Adrenal gland (tissue), 12 donors: Measurements from ENCODE around the gene ERRFI1. TPM values are rescaled to one million over a fixed set of nuclear protein-coding genes. Genes with fewer than 3 reads are reported as not detected.
A peak's percentile ranks its signal among the peaks of the same experiment; 100 is the strongest.

ENCODE experiments used
- DNase-seq, 7 donors: peaks; one replicate each; pipeline ENCODE4 v3.0.0-alpha.2; 2019 to 2020
- H3K27ac ChIP-seq, 5 donors: fragments of 200-600 bp; sonication (generic) in 4 of 5; 1 replicate in 3 of 5; 2 replicates in 2 of 5; pipeline versions ENCODE4 v1.5.1 to v1.8.0; 2016 to 2020; ENCODE audit warnings: mild to moderate bottlenecking in 1 of 5
- H3K27me3 ChIP-seq: fragments of 200-600 bp; 2 replicates; pipeline ENCODE4 v1.8.0; 2021
- H3K36me3 ChIP-seq, 2 donors: fragments of 200-600 bp; replicated peaks in 1 of 2; 1 replicate in 1 of 2; 2 replicates in 1 of 2; pipeline versions ENCODE4 v1.5.1 to v1.8.0; 2018 to 2022
- H3K4me1 ChIP-seq, 2 donors: fragments of 200-600 bp; replicated peaks in 1 of 2; 1 replicate in 1 of 2; 2 replicates in 1 of 2; pipeline versions ENCODE4 v1.5.1 to v1.8.0; 2018 to 2021
- H3K4me3 ChIP-seq, 4 donors: fragments of 200-600 bp; sonication (generic) in 3 of 4; one replicate each; pipeline ENCODE4 v1.5.1; 2016 to 2018
- H3K9me3 ChIP-seq, 3 donors: fragments of 200-600 bp; sonication (generic) in 1 of 3; replicated peaks in 1 of 3; 1 replicate in 2 of 3; 2 replicates in 1 of 3; pipeline versions ENCODE4 v1.5.1 to v1.8.0; 2016 to 2021
- CTCF ChIP-seq, 6 experiments: fragments of 450-650 bp in 4 of 6; fragments of 200-600 bp in 2 of 6; sonication (generic) in 1 of 6; IDR thresholded peaks; 1 replicate in 5 of 6; 2 replicates in 1 of 6; pipeline versions ENCODE4 v1.5.1 to v1.8.0; 2016 to 2021; ENCODE audit warnings: antibody characterized with exemption in 6 of 6, mild to moderate bottlenecking in 2 of 6, moderate library complexity in 1 of 6
- POLR2A ChIP-seq, 2 donors: fragments of 450-650 bp; IDR thresholded peaks; one replicate each; pipeline ENCODE4 v1.6.1; 2017; ENCODE audit warnings: antibody characterized with exemption in 2 of 2, mild to moderate bottlenecking in 2 of 2, moderate library complexity in 1 of 2
- WGBS, 4 donors: extraction: QIAGEN DNeasy Blood & Tissue Kit in 2 of 4; methylation state at CpG; one replicate each; pipeline versions ENCODE4 v1.1.5 to v1.1.7; 2013 to 2017; 5-methylcytosine and 5-hydroxymethylcytosine counted together
- intact Hi-C, 2 donors: fragments of 100-400 bp; cut with DNase I; formaldehyde crosslinking; loops; one replicate each; pipeline versions ENCODE4 v1.14.1 to v1.15.0; 2022 to 2023
- polyA plus RNA-seq, 3 donors: library from polyadenylated mRNA; stranded (reverse); fragments of 200-250 nt in 2 of 3; fragments of 350-450 nt in 1 of 3; fragmentation: Illumina TruSeq in 1 of 3; extraction: RNeasy Lipid Tissue Mini Kit (QIAGEN cat#74804) in 1 of 3; gene quantifications; one replicate each; pipeline ENCODE4 v1.2.3, GENCODE V29; 2013 to 2014
- total RNA-seq, 9 donors: library from RNA; depleted of rRNA in 4 of 9; stranded (reverse); fragments of >200 nt in 4 of 9; fragments of 120-200 nt in 1 of 9; fragmentation: NEBNext Ultra II Directional in 1 of 9; extraction: Animal tissue kit (Norgen Biotek cat#: 25700) in 1 of 9; gene quantifications; one replicate each; pipeline versions ENCODE4 v1.1.0 to v1.2.4, GENCODE V29; 2013 to 2023
- donor health status: healthy with polysubstance abuse.
- donor health status: Bipolar disorder and iron deficiency.
- donor health status: DM: yes; HTN: yes; CAD: no.
- donor health status: DM: no; HTN: no; CAD: no.
- donor health status: DM: no; HTN: no; CAD: no.
- donor health status: DM: yes; HTN: yes; CAD: no.

Gene ERRFI1
- total and polyA plus RNA-seq, 12 donors, result 14.4 to 71.5 (median 25.7) TPM

GRCh38 chr1:8004113-8004802 is 21.9 kb downstream of the ERRFI1 start:
- intact Hi-C loops, result no loop called here
- TF ChIP-seq CTCF (IDR thresholded peaks at IDR 0.05), result no peak
- TF ChIP-seq POLR2A (IDR thresholded peaks at IDR 0.05), result no peak
- peak overlapping the region in 1 of 4 donors; percentile 16 for H3K4me3 ChIP-seq
- DNase-seq, result peak in 3 of 7 donors; percentile 29 to 81 (median 33)
- H3K27me3 ChIP-seq, result no peaks in the 10 kb centered on the region
- no peaks in the 10 kb centered on the region for H3K9me3 ChIP-seq
- 37 to 49% (median 44%) methylated on average over 16 to 18 of the region's 18 CpGs for WGBS, 4 donors
- peak overlapping the region; percentile 56 to 94 (median 85) for H3K27ac ChIP-seq
- peaks cover 27 to 40% of the 10 kb centered on the region in 2 donors for H3K4me1 ChIP-seq
- H3K36me3 ChIP-seq, result peaks cover 0 to 4% of the 10 kb centered on the region in 2 donors

- no peaks in the 10 kb centered on the region for H3K27me3 ChIP-seq
- no peaks in the 10 kb centered on the region for H3K36me3 ChIP-seq
- H3K4me3 ChIP-seq, result no peak overlapping the region
- 88% methylated on average over 6 of the region's 6 CpGs for WGBS, 4 donors
- no peak for DNase-seq
- no peak for TF ChIP-seq POLR2A (IDR thresholded peaks at IDR 0.05)
- no peak for TF ChIP-seq CTCF (IDR thresholded peaks at IDR 0.05)
- intact Hi-C loops, result no loop called here
- H3K27ac ChIP-seq, result peak overlapping the region in 4 of 5 donors; percentile 82 to 94 (median 86)
- H3K9me3 ChIP-seq, result no peaks in the 10 kb centered on the region
- H3K4me1 ChIP-seq, result peaks cover 27 to 40% of the 10 kb centered on the region in 2 donors
These were observed 22.5 kb downstream of the ERRFI1 start for GRCh38 chr1:8003438-8004112.

- intact Hi-C loops, result no loop called here
- DNase-seq, result no peak
- Histone ChIP-seq H3K9me3 (no peaks in the 10 kb centered on the region), H3K36me3 (no peaks in the 10 kb centered on the region), H3K4me1 (peaks cover 27 to 40% of the 10 kb centered on the region in 2 donors), H3K27ac (peak overlapping the region in 1 of 5 donors; percentile 94), H3K4me3 (no peak overlapping the region), H3K27me3 (no peaks in the 10 kb centered on the region)
- TF ChIP-seq CTCF (IDR thresholded peaks at IDR 0.05) (no peak), POLR2A (IDR thresholded peaks at IDR 0.05) (no peak)
- WGBS, 4 donors, result 82 to 99% (median 94%) methylated on average over 4 of the region's 4 CpGs
These were observed 23.2 kb downstream of the ERRFI1 start for GRCh38 chr1:8002921-8003320.

GRCh38 chr1:8002329-8002910 is 23.7 kb downstream of the ERRFI1 start:
- Histone ChIP-seq H3K27me3 (no peaks in the 10 kb centered on the region), H3K4me3 (no peak overlapping the region), H3K36me3 (no peaks in the 10 kb centered on the region), H3K9me3 (no peaks in the 10 kb centered on the region), H3K4me1 (peaks cover 27 to 40% of the 10 kb centered on the region in 2 donors), H3K27ac (no peak overlapping the region)
- 89 to 98% (median 95%) methylated on average over 6 of the region's 6 CpGs for WGBS, 4 donors
- no peak for DNase-seq
- no peak for TF ChIP-seq POLR2A (IDR thresholded peaks at IDR 0.05)
- no peak for TF ChIP-seq CTCF (IDR thresholded peaks at IDR 0.05)
- intact Hi-C loops, result no loop called here
